SKM-1 treated with dmso at 0.1 percent for 144 hours (cell line): ENCODE data around the gene YLPM1.
"Not testable (repeated sequence)": the region's sequence is repeated elsewhere in the genome, so short reads cannot be mapped to it uniquely, and the experiment has no call there.

Source experiments
- DNase-seq: peaks from one replicate; lab custom pipeline; 2025; ENCODE audit not compliant: unreplicated experiment; lab: John Stamatoyannopoulos, UW

YLPM1 gene, protein sequence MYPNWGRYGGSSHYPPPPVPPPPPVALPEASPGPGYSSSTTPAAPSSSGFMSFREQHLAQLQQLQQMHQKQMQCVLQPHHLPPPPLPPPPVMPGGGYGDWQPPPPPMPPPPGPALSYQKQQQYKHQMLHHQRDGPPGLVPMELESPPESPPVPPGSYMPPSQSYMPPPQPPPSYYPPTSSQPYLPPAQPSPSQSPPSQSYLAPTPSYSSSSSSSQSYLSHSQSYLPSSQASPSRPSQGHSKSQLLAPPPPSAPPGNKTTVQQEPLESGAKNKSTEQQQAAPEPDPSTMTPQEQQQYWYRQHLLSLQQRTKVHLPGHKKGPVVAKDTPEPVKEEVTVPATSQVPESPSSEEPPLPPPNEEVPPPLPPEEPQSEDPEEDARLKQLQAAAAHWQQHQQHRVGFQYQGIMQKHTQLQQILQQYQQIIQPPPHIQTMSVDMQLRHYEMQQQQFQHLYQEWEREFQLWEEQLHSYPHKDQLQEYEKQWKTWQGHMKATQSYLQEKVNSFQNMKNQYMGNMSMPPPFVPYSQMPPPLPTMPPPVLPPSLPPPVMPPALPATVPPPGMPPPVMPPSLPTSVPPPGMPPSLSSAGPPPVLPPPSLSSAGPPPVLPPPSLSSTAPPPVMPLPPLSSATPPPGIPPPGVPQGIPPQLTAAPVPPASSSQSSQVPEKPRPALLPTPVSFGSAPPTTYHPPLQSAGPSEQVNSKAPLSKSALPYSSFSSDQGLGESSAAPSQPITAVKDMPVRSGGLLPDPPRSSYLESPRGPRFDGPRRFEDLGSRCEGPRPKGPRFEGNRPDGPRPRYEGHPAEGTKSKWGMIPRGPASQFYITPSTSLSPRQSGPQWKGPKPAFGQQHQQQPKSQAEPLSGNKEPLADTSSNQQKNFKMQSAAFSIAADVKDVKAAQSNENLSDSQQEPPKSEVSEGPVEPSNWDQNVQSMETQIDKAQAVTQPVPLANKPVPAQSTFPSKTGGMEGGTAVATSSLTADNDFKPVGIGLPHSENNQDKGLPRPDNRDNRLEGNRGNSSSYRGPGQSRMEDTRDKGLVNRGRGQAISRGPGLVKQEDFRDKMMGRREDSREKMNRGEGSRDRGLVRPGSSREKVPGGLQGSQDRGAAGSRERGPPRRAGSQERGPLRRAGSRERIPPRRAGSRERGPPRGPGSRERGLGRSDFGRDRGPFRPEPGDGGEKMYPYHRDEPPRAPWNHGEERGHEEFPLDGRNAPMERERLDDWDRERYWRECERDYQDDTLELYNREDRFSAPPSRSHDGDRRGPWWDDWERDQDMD (N-terminal part only)

DNA sequence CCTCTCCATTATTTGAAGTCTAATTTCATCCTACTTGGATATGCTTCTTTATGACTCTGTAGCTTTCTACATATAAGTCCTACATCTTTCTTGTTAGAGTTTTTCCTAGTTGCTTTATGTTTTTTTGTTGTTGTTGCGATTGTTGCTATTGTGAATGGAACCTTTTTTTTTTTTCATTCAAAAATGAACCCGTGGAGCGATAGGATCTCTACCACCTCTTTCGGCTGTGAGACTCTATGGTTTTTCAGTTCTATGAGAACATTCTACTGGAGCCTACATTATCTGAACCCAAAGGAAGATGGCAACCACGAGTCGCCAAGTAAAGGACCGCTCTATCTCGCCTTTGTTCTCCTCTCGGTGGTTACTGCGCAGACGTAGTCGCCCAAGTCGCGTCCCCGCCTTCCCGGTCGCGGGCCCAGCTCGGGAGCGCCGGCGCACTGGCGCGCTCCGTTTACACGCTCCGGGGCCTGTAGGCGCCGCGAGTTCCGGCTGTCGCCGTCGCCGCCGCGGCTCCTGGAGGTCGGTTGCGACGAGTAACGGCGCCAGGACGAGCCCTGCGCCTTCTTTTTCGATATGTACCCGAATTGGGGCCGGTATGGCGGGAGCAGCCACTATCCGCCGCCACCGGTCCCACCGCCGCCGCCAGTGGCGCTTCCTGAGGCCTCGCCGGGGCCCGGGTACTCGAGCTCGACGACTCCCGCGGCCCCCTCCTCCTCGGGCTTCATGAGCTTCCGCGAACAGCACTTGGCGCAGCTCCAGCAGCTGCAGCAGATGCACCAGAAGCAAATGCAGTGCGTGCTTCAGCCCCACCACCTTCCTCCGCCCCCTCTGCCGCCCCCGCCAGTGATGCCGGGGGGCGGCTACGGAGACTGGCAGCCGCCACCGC lies at the start of gene YLPM1:
Gene YLPM1, plus strand, starts transcription at position 400 of the 886 bp plus-strand sequence. Its CDS starts 174 bp downstream, at position 574.
- peak; percentile 82 for DNase-seq

DNA sequence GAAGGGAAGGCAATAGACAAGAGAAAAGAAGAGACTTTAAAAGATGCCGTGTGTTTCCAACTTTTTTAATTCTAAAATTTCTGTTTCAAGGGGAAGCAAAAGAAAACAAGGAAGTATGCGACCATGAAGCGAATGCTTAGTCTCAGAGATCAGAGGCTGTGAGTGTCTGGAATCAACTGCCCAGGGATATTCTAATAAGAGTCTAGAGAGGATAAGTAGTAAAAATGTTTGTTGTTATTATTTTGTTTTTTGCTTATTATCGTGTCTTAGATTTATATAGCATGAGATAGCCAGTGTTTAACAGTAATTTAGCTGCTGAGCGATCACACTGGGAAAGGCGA lies 49.8 kb upstream of the YLPM1 start:
- DNase-seq = no peak

GRCh38 chr14:74720526-74720925 lies 42.6 kb upstream of the YLPM1 start:
- DNase-seq = no peak

- no peak for DNase-seq
These were observed 40.0 kb upstream of the YLPM1 start for GRCh38 chr14:74723134-74723533.

DNA sequence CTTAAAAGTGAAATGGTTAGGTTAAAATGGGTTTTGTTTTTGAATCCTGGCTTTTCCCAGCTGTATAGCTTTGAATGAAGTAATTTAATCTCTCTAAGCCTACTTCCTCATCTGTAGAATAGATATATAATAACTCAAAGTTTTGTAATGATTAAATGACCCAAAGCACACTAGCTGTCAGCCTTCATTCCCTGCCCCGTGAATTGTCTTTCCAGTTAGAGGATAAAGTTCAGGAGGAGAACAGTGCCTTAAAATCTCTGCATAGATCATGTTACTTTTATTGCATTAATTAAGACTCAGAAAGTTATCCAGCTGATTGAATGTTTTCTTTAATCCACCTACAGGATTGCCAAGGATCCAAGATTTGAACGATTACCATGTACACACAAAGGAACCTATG lies 30.7 kb upstream of the YLPM1 start:
- DNase-seq = no peak

- DNase-seq = no peak
These were observed 29.9 kb upstream of the YLPM1 start for GRCh38 chr14:74733221-74733620.

GRCh38 chr14:74735125-74735524 lies 28.0 kb upstream of the YLPM1 start:
- no peak for DNase-seq

DNA sequence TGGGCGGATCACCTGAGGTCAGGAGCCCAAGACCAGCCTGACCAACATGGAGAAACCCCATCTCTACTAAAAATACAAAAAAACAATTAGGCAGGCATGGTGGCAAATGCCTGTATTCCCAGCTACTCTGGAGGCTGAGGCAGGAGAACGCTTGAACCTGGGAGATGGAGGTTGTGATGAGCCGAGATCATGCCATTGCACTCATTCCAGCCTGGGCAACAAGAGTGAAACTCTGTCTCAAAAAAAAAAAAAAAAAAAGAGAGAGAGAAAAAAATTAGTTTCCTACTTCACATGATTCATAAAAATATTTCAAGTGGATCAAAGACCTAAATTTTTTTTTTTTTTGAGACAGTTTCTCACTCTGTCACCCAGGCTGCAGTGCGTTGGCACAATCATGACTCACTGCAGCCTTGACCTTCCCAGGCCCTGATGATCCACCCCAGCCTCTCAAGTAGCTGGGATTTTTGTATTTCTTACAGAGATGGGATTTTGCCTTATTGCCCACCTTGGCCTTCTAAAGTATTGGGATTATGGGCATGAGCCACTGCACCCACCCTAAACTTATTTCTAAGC lies 25.3 kb upstream of the YLPM1 start:
- DNase-seq = no peak

DNA sequence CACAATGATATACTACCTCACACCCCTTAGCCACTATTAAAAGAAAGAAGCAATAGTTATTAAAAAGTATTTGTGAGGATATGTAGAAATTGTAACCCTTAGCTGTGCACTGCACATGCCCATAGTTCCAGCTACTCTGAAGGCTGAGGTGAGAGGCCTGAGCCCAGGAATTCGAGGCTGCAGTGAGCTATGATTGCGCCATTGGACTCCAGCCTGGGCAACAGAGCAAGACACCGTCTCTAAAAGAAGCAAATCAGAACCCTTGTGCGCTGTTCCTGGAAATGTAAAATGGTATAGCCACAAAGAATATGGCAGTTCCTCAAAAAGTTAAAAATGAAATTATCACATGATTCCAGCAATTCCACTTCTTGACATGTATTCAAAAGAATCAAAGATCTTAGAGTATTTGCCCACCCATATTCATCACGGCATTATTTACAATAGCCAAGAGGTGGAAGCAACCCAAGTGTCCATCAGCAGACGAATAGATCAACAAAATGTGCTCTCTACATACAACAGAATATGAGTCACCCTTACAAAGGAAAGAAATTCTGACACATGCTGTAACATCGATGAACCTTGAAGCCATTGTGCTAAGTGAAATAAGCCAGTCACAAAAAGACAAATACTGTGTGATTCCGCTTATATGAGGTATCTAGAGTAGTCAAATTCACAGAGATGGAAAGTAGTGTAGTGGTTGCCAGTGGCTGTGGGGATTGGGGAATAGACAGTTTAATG lies 23.7 kb upstream of the YLPM1 start:
- DNase-seq = no peak

GRCh38 chr14:74747237-74747636 lies 15.9 kb upstream of the YLPM1 start:
- DNase-seq = no peak

GRCh38 chr14:74754157-74754556 lies 9.0 kb upstream of the YLPM1 start:
- DNase-seq = no peak

DNA sequence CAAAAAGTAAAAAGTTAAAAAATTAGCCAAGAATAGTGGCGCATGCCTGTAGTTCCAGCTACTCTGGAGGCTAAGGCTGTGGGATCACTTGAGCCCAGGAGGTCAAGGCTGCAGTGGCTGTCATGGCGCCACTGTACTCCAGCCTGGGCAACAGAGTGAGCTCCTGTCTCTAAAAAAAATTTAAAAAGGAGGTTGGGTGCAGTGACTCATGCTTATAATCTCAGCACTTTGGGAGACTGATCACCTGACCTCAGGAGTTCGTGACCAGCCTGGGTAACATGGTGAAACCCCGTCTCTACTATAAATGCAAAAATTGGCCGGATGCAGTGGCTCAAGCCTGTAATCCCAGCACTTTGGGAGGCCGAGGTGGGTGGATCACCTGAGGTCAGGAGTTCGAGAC lies 8.2 kb upstream of the YLPM1 start:
- no peak for DNase-seq

- no peak for DNase-seq
These were observed 6.8 kb upstream of the YLPM1 start for GRCh38 chr14:74756326-74756725.

DNA sequence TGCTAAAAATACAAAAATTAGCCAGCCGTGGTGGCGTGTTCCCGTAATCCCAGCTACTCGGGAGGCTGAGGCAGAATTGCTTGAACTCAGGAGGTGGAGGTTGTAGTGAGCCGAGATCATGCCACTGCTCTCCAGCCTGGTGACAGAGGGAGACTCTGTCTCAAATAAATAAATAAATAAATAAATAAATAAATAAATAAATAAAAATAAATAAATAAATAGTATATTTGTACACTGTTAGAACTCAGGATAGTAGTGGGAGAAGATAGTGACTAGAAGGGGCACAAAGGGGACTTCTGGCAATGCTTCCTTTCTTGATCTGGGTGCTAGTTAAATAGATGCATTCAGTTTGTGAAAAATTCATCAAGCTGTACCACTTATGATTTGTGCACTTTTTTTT lies 4.6 kb upstream of the YLPM1 start:
- not testable (repeated sequence) for DNase-seq

GRCh38 chr14:74763803-74764531 lies 851 bp downstream of the YLPM1 start:
- DNase-seq = no peak

DNA sequence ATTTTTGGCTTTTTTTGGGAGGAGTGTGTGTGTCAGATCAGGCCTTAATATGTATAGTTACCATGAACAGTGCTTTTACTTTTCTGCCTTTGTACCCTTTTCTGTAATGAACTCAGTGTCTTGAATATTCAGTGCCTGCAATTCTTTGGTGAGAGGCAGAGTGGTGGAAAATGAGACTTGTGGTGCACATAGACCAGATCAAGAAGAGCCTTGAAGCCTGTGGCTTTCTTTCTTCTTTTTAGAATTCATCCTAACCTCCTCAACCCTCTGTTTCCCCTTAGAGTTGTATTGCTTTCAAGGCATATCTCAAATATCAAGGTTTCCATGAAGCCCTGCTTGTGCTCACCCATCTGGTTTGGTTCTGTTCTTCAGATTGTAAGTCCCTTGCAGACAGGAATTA lies 2.6 kb downstream of the YLPM1 start:
- no peak for DNase-seq

GRCh38 chr14:74771399-74771798 lies 8.3 kb downstream of the YLPM1 start:
- no peak for DNase-seq

GRCh38 chr14:74784634-74785033 lies 21.5 kb downstream of the YLPM1 start:
- DNase-seq = no peak
